ENCODE measurements around the gene USP6.
A peak's percentile ranks its signal among the peaks of the same experiment; 100 is the strongest.
"Not testable (repeated sequence)": the region's sequence is repeated elsewhere in the genome, so short reads cannot be mapped to it uniquely, and the experiment has no call there.

USP6 gene

DNA sequence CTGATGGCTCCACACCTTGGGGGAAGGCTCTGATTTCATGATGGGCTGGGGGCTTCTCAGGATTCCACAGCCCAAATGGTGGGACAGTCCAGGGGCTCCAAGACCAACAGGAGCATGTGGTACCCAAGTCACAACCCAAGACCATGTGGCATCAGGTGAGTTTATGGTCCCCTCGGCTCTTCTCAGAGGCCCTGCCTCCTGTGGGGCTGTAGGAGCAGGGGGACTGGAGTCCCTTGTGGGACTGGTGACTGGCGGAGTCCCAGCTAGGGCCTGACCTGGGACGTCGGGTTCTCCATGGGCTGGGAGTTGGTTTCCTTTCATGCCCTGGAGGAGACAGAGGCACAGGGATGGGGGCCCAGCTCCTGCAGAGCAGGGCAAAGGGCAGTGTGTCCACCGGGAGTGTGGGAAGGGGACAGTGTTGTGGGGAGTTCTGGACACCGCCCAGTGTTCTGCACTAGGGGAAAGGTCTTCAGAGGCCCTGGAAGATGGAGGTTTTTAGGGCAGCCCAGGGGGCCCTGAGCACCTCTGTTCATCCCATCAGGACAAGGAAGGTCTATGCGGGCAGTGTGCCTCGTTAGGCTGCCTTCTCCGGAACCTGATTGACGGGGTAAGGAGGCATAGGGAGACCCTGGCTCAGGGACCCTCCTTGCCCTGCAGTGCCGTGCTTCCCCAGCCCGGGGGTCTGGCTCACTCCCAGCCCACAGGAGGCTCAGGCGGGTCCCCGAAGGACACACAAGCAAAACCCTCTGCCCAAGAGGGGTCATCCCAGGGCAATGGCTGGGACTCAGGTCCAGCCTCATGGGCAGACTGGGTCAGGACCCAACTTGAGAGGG is 21.0 kb downstream of the USP6 start:
- DNase-seq, result not testable (repeated sequence)

DNA sequence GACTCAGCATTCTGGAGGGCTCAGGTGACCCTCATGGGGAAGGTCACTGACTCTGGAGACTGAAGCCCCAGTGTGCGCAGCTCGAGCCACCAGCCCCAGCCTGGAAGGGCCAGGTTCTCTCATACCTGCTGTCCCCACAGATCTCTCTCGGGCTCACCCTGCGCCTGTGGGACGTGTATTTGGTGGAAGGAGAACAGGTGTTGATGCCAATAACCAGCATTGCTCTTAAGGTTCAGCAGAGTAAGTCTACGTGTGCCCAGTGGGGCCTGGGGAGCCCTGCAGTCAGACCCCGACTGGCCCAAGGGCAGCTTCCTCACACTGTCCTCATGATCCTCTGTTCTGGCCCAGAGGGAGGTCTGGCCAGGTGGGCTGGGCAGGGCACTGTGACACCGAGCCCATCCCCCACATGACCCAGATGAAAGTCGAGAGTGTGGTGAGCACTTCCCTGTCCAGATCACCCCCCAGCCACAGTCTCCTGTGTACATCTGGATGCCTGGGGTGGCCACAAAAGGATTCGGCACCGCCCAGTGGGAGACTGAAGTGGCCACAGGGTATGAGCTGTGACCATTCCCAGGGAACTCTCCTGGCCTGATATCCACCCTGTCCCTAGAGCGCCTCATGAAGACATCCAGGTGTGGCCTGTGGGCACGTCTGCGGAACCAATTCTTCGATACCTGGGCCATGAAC is 21.8 kb downstream of the USP6 start:
- not testable (repeated sequence) for DNase-seq

DNA sequence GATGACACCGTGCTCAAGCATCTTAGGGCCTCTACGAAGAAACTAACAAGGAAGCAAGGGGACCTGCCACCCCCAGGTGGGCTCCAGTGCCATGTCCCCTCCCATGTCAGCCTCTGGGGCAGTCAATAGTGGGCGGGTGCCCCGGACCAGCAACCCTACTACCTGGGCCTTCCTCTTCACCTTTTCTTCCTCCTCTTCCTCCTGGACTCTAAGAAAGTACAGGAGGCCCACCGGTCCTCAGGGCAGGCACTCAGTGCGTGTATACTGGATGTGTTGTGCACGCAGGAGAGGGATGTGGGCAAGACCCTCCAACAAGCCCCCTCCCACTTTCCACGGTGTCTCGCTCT is 22.3 kb downstream of the USP6 start:
- DNase-seq, result not testable (repeated sequence)

DNA sequence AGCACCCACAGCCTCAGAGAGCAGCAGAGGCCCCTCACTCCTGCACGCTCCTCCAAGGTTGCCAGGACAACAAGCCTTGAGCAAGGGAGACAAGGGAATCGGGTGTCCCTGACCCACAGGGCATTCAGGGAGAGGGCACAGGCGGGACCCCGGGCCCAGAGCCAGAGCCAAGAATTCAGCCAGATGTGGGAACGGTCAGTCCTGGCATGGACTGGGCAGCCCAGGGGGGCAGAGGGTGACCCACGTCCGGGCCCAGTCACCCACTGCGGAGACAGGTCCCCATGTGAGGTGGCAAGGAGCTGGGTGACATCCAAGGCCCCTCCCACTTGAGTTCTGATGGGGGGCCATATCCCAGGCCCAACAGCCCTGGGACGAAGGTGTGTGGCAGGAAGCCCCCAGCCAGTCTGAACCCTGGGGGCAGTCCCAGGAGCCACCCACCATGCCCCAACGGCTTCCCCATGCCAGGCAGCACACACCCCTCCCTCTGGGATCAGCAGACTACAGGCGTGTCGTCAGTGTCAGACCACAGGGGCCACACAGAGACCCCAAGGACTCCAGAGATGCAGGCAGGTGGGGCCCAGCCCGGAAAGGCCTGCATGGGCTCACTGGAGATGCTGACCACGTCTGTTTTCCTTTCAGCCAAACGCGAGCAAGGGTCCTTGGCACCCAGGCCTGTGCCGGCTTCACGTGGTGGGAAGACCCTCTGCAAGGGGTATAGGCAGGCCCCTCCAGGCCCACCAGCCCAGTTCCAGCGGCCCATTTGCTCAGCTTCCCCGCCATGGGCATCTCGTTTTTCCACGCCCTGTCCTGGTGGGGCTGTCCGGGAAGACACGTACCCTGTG is 23.0 kb downstream of the USP6 start:
- no peak for DNase-seq

DNA sequence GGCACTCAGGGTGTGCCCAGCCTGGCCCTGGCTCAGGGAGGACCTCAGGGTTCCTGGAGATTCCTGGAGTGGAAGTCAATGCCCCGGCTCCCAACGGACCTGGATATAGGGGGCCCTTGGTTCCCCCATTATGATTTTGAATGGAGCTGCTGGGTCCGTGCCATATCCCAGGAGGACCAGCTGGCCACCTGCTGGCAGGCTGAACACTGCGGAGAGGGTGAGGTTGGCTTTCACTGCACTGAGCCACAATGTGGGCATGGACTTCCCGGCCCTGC is 23.6 kb downstream of the USP6 start:
- DNase-seq, result no peak

DNA sequence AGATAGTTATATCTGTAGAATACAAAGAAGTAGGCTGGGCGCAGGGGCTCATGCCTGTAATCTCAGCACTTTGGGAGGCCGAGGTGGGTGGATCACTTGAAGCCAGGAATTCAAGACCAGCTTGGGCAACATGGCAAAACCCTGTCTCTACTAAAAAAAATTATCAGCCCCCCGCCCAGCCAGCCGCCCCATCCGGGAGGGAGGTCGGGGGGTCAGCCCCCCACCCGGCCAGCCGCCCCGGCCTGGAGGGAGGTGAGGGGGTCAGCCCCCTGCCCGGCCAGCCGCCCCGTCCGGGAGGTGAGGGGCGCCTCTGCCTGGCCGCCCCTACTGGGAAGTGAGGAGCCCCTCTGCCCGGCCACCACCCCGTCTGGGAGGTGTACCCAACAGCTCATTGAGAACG is 27.0 kb downstream of the USP6 start:
- not testable (repeated sequence) for DNase-seq

DNA sequence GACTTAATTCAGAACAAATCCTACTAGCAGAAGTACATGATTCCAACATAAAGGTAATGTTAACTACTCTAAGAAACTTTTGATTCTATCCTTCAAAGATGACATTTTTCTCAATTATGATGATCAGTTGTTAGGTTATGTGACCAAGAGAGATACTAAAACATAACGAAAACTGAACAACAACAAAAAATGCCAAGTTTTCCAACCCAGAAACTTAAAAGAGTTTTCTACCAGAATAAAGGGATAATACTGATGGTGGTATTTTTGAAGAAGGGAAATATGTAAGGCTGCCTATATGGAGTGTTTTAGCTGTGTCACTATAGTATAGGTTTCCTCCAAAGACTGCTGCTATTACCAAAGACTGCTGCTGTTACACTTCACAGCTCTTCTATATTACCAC is 30.3 kb downstream of the USP6 start:
- DNase-seq, result not testable (repeated sequence)

DNA sequence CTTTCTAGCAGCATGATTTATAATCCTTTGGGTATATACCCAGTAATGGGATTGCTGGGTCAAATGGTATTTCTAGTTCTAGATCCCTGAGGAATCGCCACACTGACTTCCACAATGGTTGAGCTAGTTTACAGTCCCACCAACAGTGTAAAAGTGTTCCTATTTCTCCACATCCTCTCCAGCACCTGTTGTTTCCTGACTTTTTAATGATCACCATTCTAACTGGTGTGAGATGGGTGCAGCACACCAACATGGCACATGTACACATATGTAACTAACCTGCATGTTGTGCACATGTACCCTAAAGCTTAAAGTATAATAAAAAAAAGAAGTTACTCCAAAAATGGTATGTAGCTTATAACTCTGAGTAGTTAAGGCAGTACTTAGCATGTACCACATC is 44.9 kb downstream of the USP6 start:
- DNase-seq, result not testable (repeated sequence)

DNA sequence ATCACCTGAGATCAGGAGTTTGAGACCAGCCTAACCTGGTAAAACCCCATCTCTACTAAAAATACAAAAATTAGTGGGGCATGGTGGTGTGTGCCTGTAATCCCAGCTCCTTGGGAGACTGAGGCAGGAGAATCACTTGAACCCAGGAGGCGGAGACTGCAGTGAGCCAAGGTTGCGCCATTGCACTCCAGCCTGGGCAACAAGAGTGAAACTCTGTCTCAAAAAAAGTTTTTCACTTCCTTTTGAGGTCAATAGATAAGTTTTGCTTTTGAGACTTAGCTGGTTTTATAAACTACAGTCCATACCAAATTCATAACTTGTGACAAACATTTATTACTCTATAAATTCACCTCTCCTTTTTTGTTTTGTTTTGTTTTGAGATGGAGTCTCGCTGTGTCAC is 46.0 kb downstream of the USP6 start:
- not testable (repeated sequence) for DNase-seq

DNA sequence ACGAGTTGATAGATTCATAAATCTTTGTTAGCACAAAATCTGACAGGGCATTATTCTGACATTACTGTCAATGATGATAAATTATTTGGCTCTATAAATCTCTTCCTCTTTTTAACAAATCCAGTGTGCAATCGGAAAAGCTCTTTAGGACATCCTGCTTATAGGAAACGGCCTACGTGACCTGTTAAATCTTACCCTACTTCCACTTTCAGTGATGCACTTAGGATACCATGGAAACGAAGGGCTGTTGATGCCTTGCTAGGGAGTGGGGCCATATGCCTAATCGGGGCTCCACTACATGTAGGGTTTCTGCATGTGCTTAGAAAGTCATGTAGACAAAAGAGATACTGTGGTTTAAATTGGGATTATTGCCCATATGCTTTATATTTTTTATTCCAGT is 48.6 kb downstream of the USP6 start:
- DNase-seq, result no peak

DNA sequence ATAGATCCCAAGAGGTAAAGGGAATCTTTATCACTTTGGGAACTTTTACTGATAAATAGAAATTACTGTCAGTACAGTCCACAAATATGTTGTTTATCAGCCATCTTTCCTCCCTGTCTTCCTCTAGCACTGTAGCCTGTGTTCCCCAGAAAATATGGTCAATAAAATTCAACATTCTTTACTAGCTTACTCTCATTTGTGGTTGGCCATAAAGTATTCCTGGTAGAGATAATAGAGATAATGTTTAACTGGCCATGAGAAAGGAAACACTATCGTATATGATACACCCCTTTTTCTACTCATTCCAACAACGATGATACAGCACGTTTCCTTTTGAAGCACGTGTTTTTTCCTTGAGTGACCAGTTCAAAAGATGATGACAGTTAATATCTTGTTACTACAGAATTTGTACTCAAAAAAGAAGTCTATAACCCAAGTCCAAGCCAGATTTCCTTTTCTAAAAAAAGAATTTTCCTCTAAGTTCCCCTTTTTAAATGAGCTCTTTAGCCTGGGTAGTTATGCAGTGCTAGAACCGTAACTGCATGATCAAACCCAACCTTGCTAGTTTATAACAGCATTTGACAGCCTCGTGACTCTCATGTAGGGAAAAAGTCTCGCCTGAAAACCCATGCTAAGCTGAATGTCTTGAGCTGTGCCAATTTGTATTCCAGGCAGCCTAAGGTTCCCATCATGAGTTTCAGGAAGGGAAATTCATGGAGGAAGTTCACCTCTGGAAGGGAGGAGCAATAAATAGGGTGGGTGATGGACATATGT is 50.1 kb downstream of the USP6 start:
- DNase-seq, result not testable (repeated sequence)

DNA sequence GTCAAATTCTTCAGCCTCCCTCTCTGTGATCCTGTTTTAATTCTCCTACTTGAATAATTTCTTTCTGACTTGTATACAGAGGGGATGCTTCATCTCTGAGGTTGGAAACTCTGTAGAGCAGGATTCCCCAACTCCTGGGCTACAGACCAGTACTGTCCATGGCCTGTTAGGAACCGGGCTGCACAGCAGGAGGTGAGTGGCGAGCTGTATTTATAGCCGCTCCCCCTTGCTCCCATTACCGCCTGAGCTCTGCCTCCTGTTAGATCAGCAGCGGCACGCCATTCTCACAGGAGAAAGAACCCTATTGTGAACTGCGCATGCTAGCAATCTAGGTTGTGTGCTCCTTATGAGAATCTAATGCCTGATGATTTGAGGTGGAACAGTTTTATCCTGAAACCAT is 59.2 kb downstream of the USP6 start:
- not testable (repeated sequence) for DNase-seq

DNA sequence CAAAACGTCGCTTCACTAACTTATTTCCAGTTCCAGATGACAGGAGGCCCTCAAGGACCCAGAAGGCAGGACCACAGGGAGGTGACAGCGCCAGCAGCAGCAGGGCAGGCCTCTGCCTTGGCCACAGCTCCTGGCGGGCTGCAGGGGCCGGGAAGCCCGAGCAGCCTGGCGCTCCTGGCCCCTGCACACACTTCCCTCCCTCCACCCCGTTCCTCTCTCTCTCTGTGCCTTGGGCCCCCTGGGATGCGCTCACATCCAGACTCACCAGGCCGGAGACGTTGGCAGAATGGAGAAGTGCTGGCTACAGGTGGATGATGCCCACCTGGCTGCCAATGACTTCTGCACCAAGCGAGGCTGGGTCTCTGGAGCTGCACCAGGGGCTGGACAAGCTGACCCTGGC is 63.2 kb downstream of the USP6 start:
- no peak for DNase-seq

DNA sequence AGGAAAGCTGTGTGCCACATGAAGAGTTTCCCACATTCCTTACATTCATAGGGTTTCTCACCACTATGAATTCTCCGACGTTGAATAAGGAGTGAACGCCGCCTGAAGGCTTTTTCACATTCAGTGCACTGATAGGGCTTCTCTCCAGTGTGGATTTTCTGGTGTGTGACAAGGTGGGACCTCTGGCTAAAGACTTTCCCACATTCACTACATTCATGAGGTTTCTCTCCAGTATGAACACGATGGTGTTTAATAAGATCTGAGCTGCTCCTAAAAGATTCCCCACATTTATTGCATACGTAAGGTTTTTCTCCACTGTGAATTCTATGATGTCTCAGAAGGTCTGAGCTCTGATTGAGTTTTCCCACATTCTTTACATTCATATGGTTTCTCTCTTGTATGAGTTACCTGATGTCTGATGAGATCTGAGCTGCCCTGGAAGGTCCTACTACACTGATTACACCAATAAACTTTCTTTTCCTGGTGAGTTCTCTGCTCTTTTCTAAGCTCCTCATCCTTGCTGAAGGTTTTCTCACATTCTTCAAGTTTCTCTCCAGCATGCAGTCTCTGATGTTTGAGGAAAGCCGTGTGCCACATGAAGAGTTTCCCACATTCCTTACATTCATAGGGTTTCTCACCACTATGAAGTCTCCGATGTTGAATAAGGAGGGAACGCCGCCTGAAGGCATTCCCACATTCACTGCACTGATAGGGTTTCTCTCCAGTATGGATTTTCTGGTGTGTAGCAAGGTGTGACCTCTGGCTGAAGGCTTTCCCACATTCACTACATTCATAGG is 65.9 kb downstream of the USP6 start:
- DNase-seq, result no peak

DNA sequence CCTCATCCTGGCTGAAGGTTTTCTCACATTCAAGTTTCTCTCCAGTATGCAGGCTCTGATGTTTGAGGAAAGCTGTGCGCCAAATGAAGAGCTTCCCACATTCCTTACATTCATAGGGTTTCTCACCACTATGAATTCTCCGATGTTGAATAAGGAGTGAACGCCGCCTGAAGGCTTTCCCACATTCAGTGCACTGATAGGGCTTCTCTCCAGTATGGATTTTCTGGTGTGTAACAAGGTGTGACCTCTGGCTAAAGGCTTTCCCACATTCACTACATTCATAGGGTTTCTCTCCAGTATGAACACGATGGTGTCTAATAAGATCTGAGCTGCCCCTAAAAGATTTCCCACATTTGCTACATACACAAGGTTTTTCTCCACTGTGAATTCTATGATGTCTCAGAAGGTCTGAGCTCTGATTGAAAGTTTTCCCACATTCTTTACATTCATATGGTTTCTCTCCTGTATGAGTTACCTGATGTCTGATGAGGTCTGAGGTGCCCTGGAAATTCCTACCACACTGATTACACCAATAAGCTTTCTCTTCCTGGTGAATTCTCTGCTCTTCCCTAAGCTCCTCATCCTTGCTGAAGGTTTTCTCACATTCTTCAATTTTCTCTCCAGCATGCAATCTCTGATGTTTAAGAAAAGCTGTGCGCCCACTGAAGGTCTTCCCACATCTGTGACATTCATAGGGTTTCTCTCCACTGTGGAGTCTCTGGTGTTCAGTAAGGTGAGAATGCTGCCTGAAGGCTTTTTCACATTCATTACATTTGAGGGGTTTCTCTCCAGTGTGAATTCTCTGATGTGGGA is 67.0 kb downstream of the USP6 start:
- no peak for DNase-seq

DNA sequence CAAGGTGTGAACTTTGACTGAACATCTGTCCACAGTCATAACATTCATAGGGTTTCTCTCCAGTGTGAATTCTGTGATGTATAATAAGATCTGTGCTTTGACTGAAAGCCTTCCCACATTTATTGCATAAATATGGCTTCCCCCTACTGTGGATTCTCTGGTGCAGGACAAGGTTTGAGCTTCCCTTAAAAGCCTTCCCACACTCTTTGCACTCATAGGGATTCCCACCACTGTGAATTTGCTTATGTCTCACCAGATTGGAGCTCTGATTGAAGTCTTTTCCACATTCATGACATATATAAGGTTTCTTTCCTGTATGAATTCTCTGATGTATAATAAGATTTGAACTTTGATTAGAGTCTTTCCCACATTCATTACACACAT is 67.6 kb downstream of the USP6 start:
- no peak for DNase-seq

DNA sequence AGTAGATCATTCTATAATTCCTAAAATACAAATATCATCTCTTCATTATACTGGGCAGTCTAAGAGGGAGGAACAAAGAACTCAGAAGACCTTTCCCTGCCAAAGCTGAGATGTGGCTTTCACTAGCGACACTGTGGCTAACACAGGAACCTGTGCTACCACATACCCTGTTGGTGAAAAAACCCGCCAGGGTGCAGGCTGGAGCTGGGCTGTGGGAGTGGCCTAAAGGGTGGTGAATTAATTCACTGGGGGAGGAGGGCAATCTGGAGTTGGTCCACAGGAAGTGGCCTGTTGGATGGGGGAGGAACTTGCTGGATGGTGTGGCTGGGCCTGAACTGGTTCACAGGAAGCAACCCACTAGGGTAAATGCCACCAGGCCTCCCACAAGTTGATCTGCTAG is 68.5 kb downstream of the USP6 start:
- DNase-seq, result no peak

DNA sequence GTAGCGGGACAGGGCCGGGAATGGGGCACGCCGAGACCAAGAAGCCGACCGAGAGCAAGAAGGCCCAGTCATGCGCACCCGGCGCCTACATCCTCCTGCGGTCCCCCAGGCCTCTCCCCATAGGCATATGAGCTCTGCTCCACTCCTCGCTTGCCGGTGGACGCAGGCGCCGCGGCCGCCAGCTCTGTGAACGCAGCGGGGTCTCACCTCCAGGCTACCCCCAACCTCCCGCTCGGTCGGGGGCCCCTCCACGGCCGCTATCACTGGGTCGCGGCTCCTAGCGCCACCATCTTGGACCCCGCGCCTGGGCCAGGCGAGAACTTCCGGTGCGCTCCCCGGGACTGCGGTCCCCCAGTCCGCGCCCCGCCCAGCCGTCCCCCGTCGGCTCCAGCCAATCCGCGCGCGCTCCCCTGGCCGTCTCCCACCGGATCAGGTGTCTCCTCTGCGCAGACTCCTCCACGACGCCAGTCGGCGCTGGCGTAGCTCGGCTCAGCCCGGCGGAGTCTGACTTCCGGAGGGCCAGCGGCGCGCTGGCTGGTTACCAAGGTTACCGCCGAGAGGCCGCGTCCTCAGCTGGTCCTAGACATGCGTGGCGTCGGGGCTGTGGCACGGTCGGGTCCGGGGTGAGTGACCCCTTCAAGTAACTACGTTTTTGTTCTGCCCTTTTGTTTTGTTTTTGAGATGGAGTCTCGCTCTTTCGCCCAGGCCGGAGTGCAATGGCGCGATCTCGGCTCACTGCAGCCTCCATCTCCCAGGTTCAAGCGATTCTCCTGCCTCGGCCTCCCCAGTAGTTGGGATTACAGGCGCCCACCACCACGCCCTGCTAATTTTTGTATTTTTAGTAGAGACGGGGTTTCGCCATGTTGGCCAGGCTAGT is 75.9 kb downstream of the USP6 start, which contains the start of gene ZNF594:
TSS of gene ZNF594 (minus strand) at position 328 of the 877 bp plus-strand sequence. CDS start 7,612 bp downstream, outside the sequence.
- peak; percentile 98 for DNase-seq

DNA sequence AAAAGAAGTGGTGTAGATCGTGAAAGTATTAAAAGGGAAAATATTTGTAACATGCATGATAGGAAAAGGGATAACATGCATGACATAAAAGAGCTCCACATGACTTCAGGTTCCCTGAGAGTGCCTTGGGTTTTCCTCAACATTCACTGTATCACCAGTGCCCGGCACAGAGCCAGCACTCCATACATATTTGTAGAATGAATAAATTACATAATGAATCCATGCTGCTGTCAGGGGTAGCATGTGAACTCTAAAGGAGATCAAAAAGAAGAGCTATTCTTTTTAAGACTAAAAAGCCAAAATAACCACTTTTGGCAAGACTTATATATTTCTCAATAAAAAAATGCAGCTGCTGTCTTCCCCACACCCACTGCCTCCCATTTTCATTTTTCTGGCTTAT is 78.5 kb downstream of the USP6 start:
- no peak for DNase-seq

DNA sequence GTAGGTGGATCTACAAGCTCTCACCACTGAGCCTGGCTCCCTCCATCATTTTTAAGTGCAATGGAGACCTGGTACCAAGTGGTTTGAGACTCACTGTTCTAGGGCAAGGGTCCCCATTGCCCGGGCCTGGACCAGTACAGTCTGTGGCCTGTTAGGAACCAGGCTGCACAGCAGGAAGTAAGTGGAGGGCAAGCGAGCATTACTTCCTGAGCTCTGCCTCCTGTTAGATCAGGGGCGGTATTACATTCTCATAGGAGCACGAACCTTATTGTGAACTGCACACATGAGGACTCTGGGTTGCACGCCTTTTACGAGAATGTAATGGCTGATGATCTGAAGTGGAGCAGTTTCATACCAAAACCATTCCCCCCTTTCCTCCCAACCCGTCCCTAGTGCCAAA is 82.6 kb downstream of the USP6 start:
- no peak for DNase-seq

All from activated CD4-positive, alpha-beta T cell treated with anti-CD3 and anti-CD28 coated beads, Interleukin-2, amount 50 U/mL, for 48 hours (primary cell).